ENCODE measurements around the gene NCAPD2.

The NCAPD2 gene

GRCh38 chr12:6507102-6507998 lies 13.4 kb downstream of the NCAPD2 start:
- DNase-seq (ENCODE audit: low read depth) = no peak
- TF ChIP-seq CTCF (IDR thresholded peaks at IDR 0.05; ENCODE audit: low read depth, low read length, missing control alignments) = no peak
- no peak overlapping the region for H3K4me3 ChIP-seq (ENCODE audit: low read depth, low read length)

DNA sequence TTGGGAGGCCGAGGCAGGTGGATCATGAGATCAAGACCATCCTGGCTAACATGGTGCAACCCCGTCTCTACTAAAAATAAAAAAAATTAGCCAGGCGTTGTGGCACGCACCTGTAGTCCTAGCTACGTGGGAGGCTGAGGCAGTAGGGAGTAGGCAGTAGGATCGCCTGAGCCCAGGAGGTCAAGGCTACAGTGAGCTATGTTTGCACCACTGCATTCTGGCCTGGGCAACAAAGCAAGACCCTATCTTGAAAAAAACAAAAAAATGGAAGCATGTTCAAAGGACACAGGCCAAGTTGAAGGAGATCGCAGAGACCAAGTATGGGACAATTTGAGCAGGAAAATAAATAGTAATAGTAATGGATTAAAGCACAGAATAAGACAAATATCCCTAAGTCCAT lies 14.2 kb downstream of the NCAPD2 start:
- H3K4me3 ChIP-seq (ENCODE audit: low read depth, low read length) = no peak overlapping the region
- TF ChIP-seq CTCF (IDR thresholded peaks at IDR 0.05; ENCODE audit: low read depth, low read length, missing control alignments) = no peak
- DNase-seq (ENCODE audit: low read depth) = no peak

GRCh38 chr12:6520186-6520585 lies 26.3 kb downstream of the NCAPD2 start:
- H3K4me3 ChIP-seq (ENCODE audit: low read depth, low read length) = no peak overlapping the region
- no peak for DNase-seq (ENCODE audit: low read depth)
- TF ChIP-seq CTCF (IDR thresholded peaks at IDR 0.05; ENCODE audit: low read depth, low read length, missing control alignments) = no peak

GRCh38 chr12:6522193-6522592 lies 28.3 kb downstream of the NCAPD2 start:
- no peak for DNase-seq (ENCODE audit: low read depth)
- H3K4me3 ChIP-seq (ENCODE audit: low read depth, low read length) = no peak overlapping the region
- no peak for TF ChIP-seq CTCF (IDR thresholded peaks at IDR 0.05; ENCODE audit: low read depth, low read length, missing control alignments)

- no peak overlapping the region for H3K4me3 ChIP-seq (ENCODE audit: low read depth, low read length)
- no peak for DNase-seq (ENCODE audit: low read depth)
- TF ChIP-seq CTCF (IDR thresholded peaks at IDR 0.05; ENCODE audit: low read depth, low read length, missing control alignments) = no peak
Measured at GRCh38 chr12:6523708-6524107, 29.8 kb downstream of the NCAPD2 start.

GRCh38 chr12:6524648-6525047 lies 30.7 kb downstream of the NCAPD2 start:
- DNase-seq (ENCODE audit: low read depth) = no peak
- no peak overlapping the region for H3K4me3 ChIP-seq (ENCODE audit: low read depth, low read length)
- TF ChIP-seq CTCF (IDR thresholded peaks at IDR 0.05; ENCODE audit: low read depth, low read length, missing control alignments) = no peak

DNA sequence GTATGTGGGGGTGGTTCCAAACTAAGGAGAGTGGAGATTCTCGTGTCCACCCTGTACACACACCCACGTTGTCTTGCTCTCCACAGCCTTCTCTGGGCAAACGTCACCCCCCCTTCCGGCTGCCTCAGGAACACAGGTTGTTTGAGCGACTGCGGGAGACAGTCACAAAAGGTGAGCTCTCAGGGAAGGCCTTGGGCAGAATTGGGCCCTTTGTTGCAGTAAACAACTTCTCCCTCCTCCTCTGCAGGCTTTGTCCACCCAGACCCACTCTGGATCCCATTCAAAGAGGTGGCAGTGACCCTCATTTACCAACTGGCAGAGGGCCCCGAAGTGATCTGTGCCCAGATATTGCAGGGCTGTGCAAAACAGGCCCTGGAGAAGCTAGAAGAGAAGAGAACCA lies 32.3 kb downstream of the NCAPD2 start:
- no peak for TF ChIP-seq CTCF (IDR thresholded peaks at IDR 0.05; ENCODE audit: low read depth, low read length, missing control alignments)
- DNase-seq (ENCODE audit: low read depth) = no peak
- no peak overlapping the region for H3K4me3 ChIP-seq (ENCODE audit: low read depth, low read length)

Measured in GM12864 (cell line).